Progenitor cell of endocrine pancreas (in vitro differentiated cells): ENCODE data around the gene GPR171. TPM values are rescaled to one million over a fixed set of nuclear protein-coding genes. Genes with fewer than 3 reads are reported as not detected.

Experiments used
- DNase-seq: peaks from one replicate; pipeline ENCODE4 v3.0.0; 2021; ENCODE audit warnings: low spot score; ENCODE audit not compliant: unreplicated experiment
- H3K27ac Mint-ChIP-seq: 2 replicates; pipeline ENCODE4 v1.8.0; 2021; ENCODE audit warnings: mild to moderate bottlenecking, moderate library complexity, mixed read lengths
- H3K27me3 Mint-ChIP-seq: 2 replicates; pipeline ENCODE4 v1.8.0; 2021; ENCODE audit warnings: mixed read lengths
- H3K36me3 Mint-ChIP-seq: 2 replicates; pipeline ENCODE4 v1.8.0; 2022; ENCODE audit warnings: mixed read lengths; ENCODE audit not compliant: insufficient read depth
- H3K4me1 Mint-ChIP-seq: 2 replicates; pipeline ENCODE4 v1.8.0; 2021; ENCODE audit warnings: low read depth, mixed read lengths
- H3K4me3 Mint-ChIP-seq: 2 replicates; pipeline ENCODE4 v1.8.0; 2021; ENCODE audit warnings: low read depth, mild to moderate bottlenecking, moderate library complexity, mixed read lengths
- H3K9me3 Mint-ChIP-seq: 2 replicates; pipeline ENCODE4 v1.8.0; 2021; ENCODE audit warnings: low read depth, mixed read lengths
- CTCF ChIP-seq: fragments of 200-600 bp; sonication (generic); IDR thresholded peaks from one replicate; pipeline ENCODE4 v1.5.0; 2021; ENCODE audit warnings: antibody characterized with exemption, mild to moderate bottlenecking; ENCODE audit not compliant: unreplicated experiment
- total RNA-seq: library from RNA; stranded (reverse); gene quantifications from 2 replicates; pipeline ENCODE4 v1.2.1, GENCODE V29; 2021

Gene GPR171
- total RNA-seq, 1 donor from 2014 or later: not detected

- peaks cover 13% of the 10 kb centered on the region for H3K4me1 Mint-ChIP-seq
- no peaks in the 10 kb centered on the region for H3K27me3 Mint-ChIP-seq
- no peak for TF ChIP-seq CTCF
- DNase-seq: no peak
- no peaks in the 10 kb centered on the region for H3K9me3 Mint-ChIP-seq
- H3K27ac Mint-ChIP-seq: peak overlapping the region; percentile 57
- no peaks in the 10 kb centered on the region for H3K36me3 Mint-ChIP-seq
- no peak overlapping the region for H3K4me3 Mint-ChIP-seq
Observed at GRCh38 chr3:151197981-151198767, 4.8 kb downstream of the GPR171 start.

- H3K27me3 Mint-ChIP-seq: no peaks in the 10 kb centered on the region
- TF ChIP-seq CTCF: no peak
Observed at GRCh38 chr3:151197228-151197627, 5.8 kb downstream of the GPR171 start.

GRCh38 chr3:151196434-151196833, 6.6 kb downstream of the GPR171 start:
- no peaks in the 10 kb centered on the region for H3K27me3 Mint-ChIP-seq
- TF ChIP-seq CTCF: no peak
- peak overlapping the region; percentile 65 for H3K27ac Mint-ChIP-seq
- H3K9me3 Mint-ChIP-seq: no peaks in the 10 kb centered on the region
- peaks cover 1% of the 10 kb centered on the region for H3K36me3 Mint-ChIP-seq
- peaks cover 13% of the 10 kb centered on the region for H3K4me1 Mint-ChIP-seq
- DNase-seq: no peak
- H3K4me3 Mint-ChIP-seq: no peak overlapping the region

More at GRCh38 chr3:151197228-151197627, 5.8 kb downstream of the GPR171 start:
- Mint-ChIP-seq H3K36me3 (peaks cover 1% of the 10 kb centered on the region), H3K27ac (no peak overlapping the region), H3K9me3 (no peaks in the 10 kb centered on the region), H3K4me1 (peaks cover 13% of the 10 kb centered on the region), H3K4me3 (no peak overlapping the region)
- DNase-seq: no peak

- TF ChIP-seq CTCF: no peak
- Mint-ChIP-seq H3K4me3 (no peak overlapping the region), H3K27me3 (no peaks in the 10 kb centered on the region), H3K27ac (no peak overlapping the region), H3K4me1 (peaks cover 13% of the 10 kb centered on the region), H3K9me3 (no peaks in the 10 kb centered on the region), H3K36me3 (peaks cover 2% of the 10 kb centered on the region)
- DNase-seq: no peak
Observed at GRCh38 chr3:151195826-151196225, 7.2 kb downstream of the GPR171 start.

- Mint-ChIP-seq H3K9me3 (no peaks in the 10 kb centered on the region), H3K4me3 (no peak overlapping the region), H3K36me3 (peaks cover 5% of the 10 kb centered on the region), H3K27ac (no peak overlapping the region), H3K27me3 (no peaks in the 10 kb centered on the region), H3K4me1 (peaks cover 7% of the 10 kb centered on the region)
- TF ChIP-seq CTCF: no peak
- no peak for DNase-seq
Observed at GRCh38 chr3:151192545-151192944, 10.5 kb downstream of the GPR171 start.
